OCI-LY1 (cell line): ENCODE measurements around the gene SLC12A8.

Source experiments
- CTCF ChIP-seq: fragments of 200-600 bp; sonication (generic), shearing (Covaris generic); IDR thresholded peaks from 2 replicates; pipeline ENCODE4 v1.5.1; 2017; ENCODE audit warnings: mild to moderate bottlenecking, antibody characterized with exemption, low read length, moderate library complexity, mixed read lengths
- EZH2 ChIP-seq: fragments of 200-600 bp; sonication (generic), shearing (Covaris generic); IDR thresholded peaks from 2 replicates; pipeline ENCODE4 v1.8.0; 2017; ENCODE audit warnings: borderline replicate concordance, mixed run types, mild to moderate bottlenecking, antibody characterized with exemption, low read length, moderate library complexity, mixed read lengths

- TF ChIP-seq CTCF = no peak
- no peak for TF ChIP-seq EZH2
Measured at GRCh38 chr3:125142420-125142778, 70.1 kb downstream of the SLC12A8 start.
